Naive thymus-derived CD8-positive, alpha-beta T cell (primary cell): ENCODE results near the gene STRN. TPM values are rescaled to one million over a fixed set of nuclear protein-coding genes. Genes with fewer than 3 reads are reported as not detected.
"Not testable (repeated sequence)": the region's sequence is repeated elsewhere in the genome, so short reads cannot be mapped to it uniquely, and the experiment has no call there.

Experiments
- ATAC-seq, 2 donors: fragments of 150-1000 bp; cut with Tn5 transposase in 1 of 2; sonication (Bioruptor Pico), chemical (Tn5 transposase) in 1 of 2; 1 replicate in 1 of 2; 2 replicates in 1 of 2; pipeline ENCODE4 v1.10.0; 2021; ENCODE audit warnings: mild to moderate bottlenecking in 2 of 2, moderate library complexity in 2 of 2
- POLR2A ChIA-PET: fragments of 350-600 bp; sonication (Branson Sonifier 250); formaldehyde crosslinking; loops from one replicate; lab custom pipeline; 2021; ENCODE audit warnings: antibody characterized with exemption; lab: Charles Lee
- DNase-seq, 10 donors: peaks; one replicate each; pipeline versions ENCODE4 v3.0.0 to v3.0.0-alpha.2; 2020 to 2022
- H3K27ac Mint-ChIP-seq, 10 donors: one replicate each; pipeline ENCODE4 v1.8.0; 2020 to 2022; ENCODE audit warnings: mild to moderate bottlenecking in 10 of 10, mixed read lengths in 10 of 10, moderate library complexity in 4 of 10, inconsistent platforms in 1 of 10
- H3K27me3 Mint-ChIP-seq, 5 donors: one replicate each; pipeline ENCODE4 v1.8.0; 2021 to 2022; ENCODE audit warnings: mixed read lengths in 5 of 5
- H3K36me3 Mint-ChIP-seq, 3 donors: one replicate each; pipeline ENCODE4 v1.8.0; 2020 to 2022; ENCODE audit warnings: mixed read lengths in 3 of 3, mild to moderate bottlenecking in 2 of 3, inconsistent platforms in 1 of 3
- H3K4me1 Mint-ChIP-seq, 4 donors: one replicate each; pipeline ENCODE4 v1.8.0; 2021 to 2022; ENCODE audit warnings: mixed read lengths in 4 of 4
- H3K4me3 Mint-ChIP-seq, 10 donors: one replicate each; pipeline ENCODE4 v1.8.0; 2020 to 2022; ENCODE audit warnings: mild to moderate bottlenecking in 10 of 10, mixed read lengths in 10 of 10, moderate library complexity in 6 of 10, inconsistent platforms in 1 of 10
- H3K9me3 Mint-ChIP-seq, 9 donors: one replicate each; pipeline ENCODE4 v1.8.0; 2020 to 2022; ENCODE audit warnings: mixed read lengths in 9 of 9, mild to moderate bottlenecking in 3 of 9, inconsistent platforms in 1 of 9, moderate library complexity in 1 of 9
- polyA plus RNA-seq, 3 donors: library from polyadenylated mRNA; unstranded; fragments of 300-500 nt; fragmentation: Illumina TruSeq; gene quantifications; one replicate each; pipeline ENCODE4 v1.2.3, GENCODE V29; 2021
- total RNA-seq, 8 experiments: library from RNA in 2 of 8; stranded (reverse) in 2 of 8; gene quantifications; one replicate each; pipeline ENCODE4 v1.2.3 and lab custom pipeline; 2021 to 2026

The STRN gene
- total and polyA plus RNA-seq, 5 experiments from 2014 or later: 6.8 to 34.9 (median 10.8) TPM

DNA sequence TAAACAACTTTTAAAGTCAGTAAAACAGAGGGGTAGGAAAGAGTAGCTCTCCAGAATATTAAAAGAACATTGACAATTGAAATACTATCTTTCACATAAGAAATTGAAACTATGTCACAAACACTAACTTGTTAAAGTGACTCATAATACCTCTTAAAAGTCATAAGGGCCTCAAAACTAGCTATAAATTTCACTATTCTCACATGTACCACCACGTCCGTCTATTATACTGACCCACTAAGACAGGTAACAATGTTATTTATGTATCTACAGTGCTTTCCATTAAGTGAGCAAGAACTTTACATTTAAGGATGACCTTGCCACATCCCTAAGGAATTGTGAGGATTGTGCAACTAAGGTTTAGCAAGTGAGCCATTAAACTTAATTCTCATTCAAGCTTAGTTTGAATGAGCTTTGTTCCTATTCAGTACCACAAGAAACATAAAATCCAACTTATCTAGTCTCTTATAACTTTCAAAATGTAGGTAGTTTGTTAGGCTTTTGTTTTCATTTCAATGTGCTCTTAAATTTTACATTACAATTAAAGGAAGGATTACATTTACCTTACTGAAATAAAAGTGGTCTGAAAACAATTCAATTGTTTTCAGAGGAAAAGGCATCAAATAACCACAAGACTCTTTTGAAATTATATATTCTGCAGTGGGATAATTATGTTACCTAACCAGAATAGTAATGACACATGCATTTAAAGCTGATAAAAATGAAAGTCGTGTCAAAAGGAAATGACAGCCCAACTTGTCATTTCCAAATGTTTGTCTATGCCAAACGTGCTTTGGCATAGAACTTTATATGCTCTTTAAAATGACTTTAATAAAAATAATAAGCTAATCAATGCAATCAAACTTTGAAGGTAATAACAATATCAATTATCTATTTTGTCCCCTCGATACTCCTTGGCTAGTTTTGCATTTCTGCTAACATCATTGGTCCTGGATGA is 39.9 kb downstream of the STRN start:
- H3K9me3 Mint-ChIP-seq, H3K27me3 Mint-ChIP-seq, POLR2A ChIA-PET, ATAC-seq, DNase-seq: not testable (repeated sequence)
- H3K27ac Mint-ChIP-seq: peak overlapping the region; percentile 5 to 81 (median 45)
- H3K36me3 Mint-ChIP-seq: peaks cover 0 to 19% (median 16%) of the 10 kb centered on the region in 3 donors
- peaks cover 10 to 36% (median 27%) of the 10 kb centered on the region in 4 donors for H3K4me1 Mint-ChIP-seq
- H3K4me3 Mint-ChIP-seq: peak overlapping the region in 2 of 10 donors; percentile 20 to 25

DNA sequence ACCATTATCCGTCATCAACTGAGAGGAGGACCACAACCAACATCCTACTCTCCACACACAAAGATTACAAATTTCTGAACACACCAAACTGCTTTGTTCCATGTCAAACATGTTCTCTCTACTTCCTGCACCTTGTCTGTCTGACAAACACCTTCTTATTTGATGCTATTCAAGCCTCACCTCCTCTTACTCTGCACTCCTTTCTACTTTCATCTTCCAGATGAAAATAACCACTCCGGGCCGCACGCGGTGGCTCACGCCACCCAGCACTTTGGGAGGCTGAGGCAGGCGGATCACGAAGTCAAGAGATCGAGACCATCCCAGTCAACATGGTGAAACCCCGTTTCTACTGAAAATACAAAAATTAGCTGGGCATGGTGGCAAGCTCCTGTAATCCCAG is 43.7 kb downstream of the STRN start:
- ATAC-seq, POLR2A ChIA-PET, H3K27me3 Mint-ChIP-seq, H3K9me3 Mint-ChIP-seq: not testable (repeated sequence)
- H3K4me1 Mint-ChIP-seq: peaks cover 13 to 38% (median 30%) of the 10 kb centered on the region in 4 donors
- peak in 6 of 10 donors; percentile 1 to 65 (median 42) for DNase-seq
- peak overlapping the region; percentile 50 to 94 (median 78) for H3K27ac Mint-ChIP-seq
- H3K4me3 Mint-ChIP-seq: peak overlapping the region in 6 of 10 donors; percentile 15 to 56 (median 26)
- peaks cover 0 to 24% (median 16%) of the 10 kb centered on the region in 3 donors for H3K36me3 Mint-ChIP-seq

DNA sequence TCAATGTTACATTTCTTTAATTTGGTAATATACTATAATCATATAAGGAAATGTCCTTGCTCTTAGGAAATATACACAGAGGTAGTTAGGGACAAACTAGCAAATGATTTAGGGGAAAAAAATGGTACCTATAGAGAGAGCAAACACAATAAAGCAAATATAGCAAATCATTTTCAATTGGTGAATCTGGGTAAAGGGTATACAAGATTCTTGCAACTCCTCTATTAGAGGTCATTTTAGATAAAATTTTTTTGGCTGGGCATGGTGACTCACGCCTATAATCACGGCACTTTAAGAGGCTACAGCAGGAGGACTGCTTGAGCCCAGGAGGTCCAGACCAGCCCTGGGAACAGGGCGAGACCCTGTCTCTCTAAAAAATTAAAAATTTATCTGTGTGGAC is 44.4 kb downstream of the STRN start:
- Mint-ChIP-seq H3K4me1 (peaks cover 13 to 36% (median 29%) of the 10 kb centered on the region in 4 donors), H3K4me3 (peak overlapping the region in 1 of 10 donors; percentile 22), H3K9me3 (no peaks in the 10 kb centered on the region), H3K27ac (peak overlapping the region in 5 of 10 donors; percentile 50 to 89 (median 79)), H3K27me3 (no peaks in the 10 kb centered on the region), H3K36me3 (peaks cover 0 to 24% (median 16%) of the 10 kb centered on the region in 3 donors)
- POLR2A ChIA-PET: no interaction called here
- DNase-seq: no peak
- ATAC-seq: no peak

- Mint-ChIP-seq H3K4me1 (peaks cover 13 to 26% (median 19%) of the 10 kb centered on the region in 4 donors), H3K36me3 (peaks cover 0 to 24% (median 12%) of the 10 kb centered on the region in 3 donors), H3K9me3 (no peaks in the 10 kb centered on the region), H3K27ac (peak overlapping the region in 1 of 10 donors; percentile 30), H3K4me3 (no peak overlapping the region), H3K27me3 (no peaks in the 10 kb centered on the region)
- DNase-seq (no peak), ATAC-seq (no peak)
- POLR2A ChIA-PET: no interaction called here
Measured at GRCh38 chr2:36919041-36919837, 47.1 kb downstream of the STRN start.

GRCh38 chr2:36918307-36918706 is 48.0 kb downstream of the STRN start:
- H3K36me3 Mint-ChIP-seq: peaks cover 0 to 21% (median 9%) of the 10 kb centered on the region in 3 donors
- H3K27me3 Mint-ChIP-seq: no peaks in the 10 kb centered on the region
- no peak overlapping the region for H3K4me3 Mint-ChIP-seq
- H3K4me1 Mint-ChIP-seq: peaks cover 13 to 25% (median 19%) of the 10 kb centered on the region in 4 donors
- ATAC-seq (no peak), DNase-seq (no peak)
- POLR2A ChIA-PET: interaction anchor here (0.5 kb wide), 1 partner anchor 40 kb away, joined by 5 read pairs; no protein-coding TSS in a partner anchor
- no peaks in the 10 kb centered on the region for H3K9me3 Mint-ChIP-seq
- no peak overlapping the region for H3K27ac Mint-ChIP-seq

DNA sequence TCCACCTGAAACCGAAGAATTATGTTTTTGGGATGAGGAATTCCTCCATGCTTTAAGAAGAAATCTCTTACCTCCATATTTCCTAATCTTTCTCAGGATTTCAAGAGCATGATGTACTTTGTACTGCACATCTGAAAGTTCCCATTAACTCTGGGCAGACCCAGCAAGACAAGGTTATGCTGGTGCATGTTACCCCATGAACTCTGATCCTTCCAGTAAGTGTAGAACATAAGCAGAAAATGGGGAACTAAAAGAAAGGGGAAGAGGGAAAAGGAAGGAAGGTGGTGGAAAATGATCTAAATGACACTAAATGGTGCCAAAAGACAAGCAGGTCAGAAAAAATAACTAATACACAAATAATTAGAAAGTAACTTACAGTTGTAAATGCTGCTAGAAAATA is 50.7 kb downstream of the STRN start:
- no peaks in the 10 kb centered on the region for H3K9me3 Mint-ChIP-seq
- H3K4me1 Mint-ChIP-seq: peaks cover 0 to 7% (median under 1%) of the 10 kb centered on the region in 4 donors
- no peaks in the 10 kb centered on the region for H3K27me3 Mint-ChIP-seq
- H3K4me3 Mint-ChIP-seq: no peak overlapping the region
- DNase-seq (no peak), ATAC-seq (no peak)
- no peak overlapping the region for H3K27ac Mint-ChIP-seq
- POLR2A ChIA-PET: no interaction called here
- H3K36me3 Mint-ChIP-seq: peaks cover 0 to 12% (median 5%) of the 10 kb centered on the region in 3 donors

DNA sequence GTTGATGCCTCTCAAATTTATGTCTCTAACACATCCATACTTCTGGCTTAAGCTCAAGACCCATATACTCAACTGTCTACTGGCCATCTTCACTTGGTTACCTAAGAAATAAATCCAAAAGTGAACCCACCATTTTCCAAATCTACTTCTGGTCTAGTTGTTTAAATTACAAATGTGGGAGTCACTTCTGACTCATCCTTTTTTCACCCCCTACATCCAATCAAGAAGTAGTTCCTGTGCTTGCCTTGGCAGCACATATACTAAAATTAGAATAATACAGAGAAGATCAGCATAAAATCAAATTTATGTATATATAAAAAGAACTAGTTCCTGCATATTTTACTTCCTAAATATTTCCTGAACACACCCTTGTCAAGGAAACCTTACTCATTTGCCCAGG is 53.6 kb downstream of the STRN start:
- H3K27ac Mint-ChIP-seq: no peak overlapping the region
- ATAC-seq (no peak), DNase-seq (no peak)
- H3K9me3 Mint-ChIP-seq: no peaks in the 10 kb centered on the region
- peaks cover 0 to 10% (median 4%) of the 10 kb centered on the region in 4 donors for H3K4me1 Mint-ChIP-seq
- H3K36me3 Mint-ChIP-seq: peaks cover 0 to 23% (median 9%) of the 10 kb centered on the region in 3 donors
- POLR2A ChIA-PET: no interaction called here
- no peaks in the 10 kb centered on the region for H3K27me3 Mint-ChIP-seq
- no peak overlapping the region for H3K4me3 Mint-ChIP-seq

- ATAC-seq: no peak
- Mint-ChIP-seq H3K27ac (no peak overlapping the region), H3K4me3 (no peak overlapping the region), H3K36me3 (peaks cover 0 to 31% (median 8%) of the 10 kb centered on the region in 3 donors), H3K27me3 (no peaks in the 10 kb centered on the region), H3K4me1 (peaks cover 0 to 12% (median 4%) of the 10 kb centered on the region in 4 donors), H3K9me3 (no peaks in the 10 kb centered on the region)
- POLR2A ChIA-PET: no interaction called here
- DNase-seq: no peak
Measured at GRCh38 chr2:36911012-36911411, 55.3 kb downstream of the STRN start.

DNA sequence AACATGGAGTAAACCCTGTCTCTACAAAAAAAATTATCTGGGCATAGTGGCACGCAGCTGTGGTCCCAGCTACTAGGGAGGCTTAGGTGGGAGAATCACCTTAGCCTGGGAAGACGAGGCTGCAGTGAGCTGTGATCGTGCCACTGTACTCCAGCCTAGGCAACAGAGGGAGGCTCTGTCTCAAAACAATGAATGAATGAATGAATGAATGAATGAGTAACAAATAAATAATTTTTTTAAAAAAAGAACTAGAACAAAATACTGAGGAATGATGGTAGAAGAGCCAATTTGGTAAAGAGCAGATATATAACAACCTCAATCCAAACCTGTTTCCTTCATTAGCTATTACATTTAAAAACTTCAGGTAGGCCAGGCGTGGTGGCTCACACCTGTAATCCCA is 60.1 kb downstream of the STRN start:
- Mint-ChIP-seq H3K4me3 (no peak overlapping the region), H3K27me3 (no peaks in the 10 kb centered on the region), H3K27ac (peak overlapping the region in 1 of 10 donors; percentile 11), H3K4me1 (peaks cover 0 to 12% (median 5%) of the 10 kb centered on the region in 4 donors), H3K9me3 (no peaks in the 10 kb centered on the region), H3K36me3 (peaks cover 0 to 36% (median 5%) of the 10 kb centered on the region in 3 donors)
- no peak for DNase-seq
- POLR2A ChIA-PET: no interaction called here
- ATAC-seq: no peak

- Mint-ChIP-seq H3K27ac (no peak overlapping the region), H3K9me3 (no peaks in the 10 kb centered on the region), H3K36me3 (peaks cover 0 to 50% (median 9%) of the 10 kb centered on the region in 3 donors), H3K4me3 (no peak overlapping the region), H3K4me1 (peaks cover 0 to 11% (median 6%) of the 10 kb centered on the region in 4 donors), H3K27me3 (no peaks in the 10 kb centered on the region)
- ATAC-seq (no peak), DNase-seq (no peak)
- POLR2A ChIA-PET: no interaction called here
Measured at GRCh38 chr2:36904636-36905035, 61.7 kb downstream of the STRN start.

- Mint-ChIP-seq H3K9me3 (no peaks in the 10 kb centered on the region), H3K4me1 (peaks cover 0 to 6% (median under 1%) of the 10 kb centered on the region in 4 donors), H3K4me3 (no peak overlapping the region), H3K36me3 (peaks cover 0 to 59% (median 8%) of the 10 kb centered on the region in 3 donors), H3K27me3 (no peaks in the 10 kb centered on the region), H3K27ac (no peak overlapping the region)
- DNase-seq: no peak
- POLR2A ChIA-PET: interaction anchor here (1.0 kb wide), 1 partner anchor 64 kb away, joined by 3 read pairs; the partner anchor contains the start of gene STRN
- no peak for ATAC-seq
Measured at GRCh38 chr2:36902385-36903120, 63.8 kb downstream of the STRN start.

GRCh38 chr2:36892805-36893204 is 73.5 kb downstream of the STRN start:
- no peaks in the 10 kb centered on the region for H3K9me3 Mint-ChIP-seq
- peaks cover 0 to 6% (median under 1%) of the 10 kb centered on the region in 4 donors for H3K4me1 Mint-ChIP-seq
- POLR2A ChIA-PET: no interaction called here
- H3K36me3 Mint-ChIP-seq: peaks cover 0 to 72% (median 17%) of the 10 kb centered on the region in 3 donors
- no peaks in the 10 kb centered on the region for H3K27me3 Mint-ChIP-seq
- H3K27ac Mint-ChIP-seq: no peak overlapping the region
- H3K4me3 Mint-ChIP-seq: no peak overlapping the region
- ATAC-seq (no peak), DNase-seq (no peak)
